Frontal cortex (tissue), 1 donor: ENCODE measurements around the gene CD177. TPM values are rescaled to one million over a fixed set of nuclear protein-coding genes. Genes with fewer than 3 reads are reported as not detected.

Source experiments
- total RNA-seq: library from RNA; depleted of rRNA; stranded (reverse); fragments of >200 nt; gene quantifications from one replicate; pipeline ENCODE4 v1.2.3, GENCODE V29; 2014

CD177 gene
- total RNA-seq, 1 donor from 2014 or later: 1.2 TPM

Other genes starting within 250 kb of the CD177 start
- gene PSG5, start 167.2 kb upstream of the CD177 start, total RNA-seq: not detected
- gene PSG4, start 148.0 kb upstream of the CD177 start, total RNA-seq: not detected
- gene PSG9, start 84.2 kb upstream of the CD177 start, total RNA-seq: not detected
- not detected for gene TEX101, start 61.2 kb downstream of the CD177 start, total RNA-seq
- under 0.01 TPM for gene LYPD3, start 111.9 kb downstream of the CD177 start, total RNA-seq
- gene PHLDB3, start 151.1 kb downstream of the CD177 start, total RNA-seq: 1.2 TPM
- 19.2 TPM for gene ETHE1, start 173.5 kb downstream of the CD177 start, total RNA-seq
- gene ZNF575, start 179.5 kb downstream of the CD177 start, total RNA-seq: 0.82 TPM
- gene XRCC1, start 221.8 kb downstream of the CD177 start, total RNA-seq: 13.9 TPM
- 6.9 TPM for gene PINLYP, start 222.1 kb downstream of the CD177 start, total RNA-seq
- 140 TPM for gene IRGQ, start 242.4 kb downstream of the CD177 start, total RNA-seq
- 5.3 TPM for gene ZNF576, start 242.9 kb downstream of the CD177 start, total RNA-seq